NCI-H524 treated with DMSO at 0.1 percent for 48 hours (cell line): ENCODE measurements around the gene PRSS1.
"Not testable (repeated sequence)": the region's sequence is repeated elsewhere in the genome, so short reads cannot be mapped to it uniquely, and the experiment has no call there.

Source experiments
- DNase-seq: peaks from one replicate; lab custom pipeline; 2025; lab: John Stamatoyannopoulos, UW

Gene PRSS1

GRCh38 chr7:142748410-142748809 lies 862 bp upstream of the PRSS1 start:
- not testable (repeated sequence) for DNase-seq

- no peak for DNase-seq
These were observed 1.2 kb downstream of the PRSS1 start for GRCh38 chr7:142750321-142750938.

DNA sequence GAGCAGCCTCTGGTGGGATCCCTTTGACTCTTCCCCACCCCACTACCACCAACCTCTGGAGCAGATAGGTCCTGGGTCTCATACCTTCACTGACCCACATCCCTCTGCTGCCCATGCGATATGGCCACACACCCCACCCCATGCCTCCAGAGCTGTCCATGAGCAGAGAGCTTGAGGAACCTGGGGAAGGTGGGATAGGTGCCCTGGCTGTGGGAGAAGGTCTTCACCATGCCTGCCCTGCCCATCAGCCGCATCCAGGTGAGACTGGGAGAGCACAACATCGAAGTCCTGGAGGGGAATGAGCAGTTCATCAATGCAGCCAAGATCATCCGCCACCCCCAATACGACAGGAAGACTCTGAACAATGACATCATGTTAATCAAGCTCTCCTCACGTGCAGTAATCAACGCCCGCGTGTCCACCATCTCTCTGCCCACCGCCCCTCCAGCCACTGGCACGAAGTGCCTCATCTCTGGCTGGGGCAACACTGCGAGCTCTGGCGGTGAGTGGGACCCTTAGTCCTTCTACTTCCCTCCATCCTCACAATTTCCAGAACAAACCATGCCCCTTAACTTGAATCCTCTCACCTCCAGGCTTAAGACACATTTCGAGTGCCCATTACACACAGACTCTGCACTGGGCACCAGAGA lies 2.4 kb downstream of the PRSS1 start:
- not testable (repeated sequence) for DNase-seq

DNA sequence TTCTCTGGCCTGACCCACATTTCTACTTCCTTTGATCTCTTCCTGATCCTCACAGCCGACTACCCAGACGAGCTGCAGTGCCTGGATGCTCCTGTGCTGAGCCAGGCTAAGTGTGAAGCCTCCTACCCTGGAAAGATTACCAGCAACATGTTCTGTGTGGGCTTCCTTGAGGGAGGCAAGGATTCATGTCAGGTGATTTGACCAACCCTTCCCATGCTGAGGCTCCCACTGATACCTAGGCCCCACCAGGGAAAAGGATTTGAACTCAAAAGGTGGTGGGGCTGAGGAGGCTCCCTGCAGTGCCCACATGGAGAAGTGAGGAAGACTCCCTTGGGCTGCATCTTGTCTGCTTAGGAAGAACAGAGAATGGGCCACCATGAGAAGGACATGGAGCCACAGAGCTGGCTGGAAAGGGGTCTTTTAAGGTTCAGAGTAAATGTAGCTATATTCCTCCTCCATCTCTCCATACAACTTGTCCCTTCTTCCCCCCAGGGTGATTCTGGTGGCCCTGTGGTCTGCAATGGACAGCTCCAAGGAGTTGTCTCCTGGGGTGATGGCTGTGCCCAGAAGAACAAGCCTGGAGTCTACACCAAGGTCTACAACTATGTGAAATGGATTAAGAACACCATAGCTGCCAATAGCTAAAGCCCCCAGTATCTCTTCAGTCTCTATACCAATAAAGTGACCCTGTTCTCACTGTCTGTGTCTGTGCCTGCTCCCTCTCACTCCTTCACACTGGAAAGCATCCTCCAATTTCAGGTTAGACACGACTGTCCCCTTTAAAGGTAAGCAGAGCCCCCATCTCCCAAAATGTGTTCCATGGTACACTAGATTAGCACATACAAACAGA lies 3.3 kb downstream of the PRSS1 start:
- no peak for DNase-seq

DNA sequence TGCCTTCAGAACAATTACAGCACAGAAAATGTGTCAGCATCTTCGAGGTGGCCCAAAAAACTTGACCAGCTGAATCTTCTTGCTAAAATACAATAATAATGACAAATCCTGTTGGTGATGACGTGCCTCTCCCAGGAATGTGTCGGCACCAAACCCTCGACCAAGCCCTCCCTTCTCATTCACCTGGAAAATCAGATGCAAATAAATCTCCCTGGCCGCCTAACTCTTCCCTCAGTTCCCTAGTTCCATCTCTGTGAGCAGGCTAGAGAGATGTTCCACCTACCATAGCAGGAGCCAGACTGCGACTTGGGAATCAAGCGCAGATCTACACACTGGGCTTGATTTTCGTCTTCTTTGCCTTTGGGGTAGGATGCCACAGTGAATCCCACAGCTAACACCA lies 4.1 kb downstream of the PRSS1 start:
- no peak for DNase-seq

DNA sequence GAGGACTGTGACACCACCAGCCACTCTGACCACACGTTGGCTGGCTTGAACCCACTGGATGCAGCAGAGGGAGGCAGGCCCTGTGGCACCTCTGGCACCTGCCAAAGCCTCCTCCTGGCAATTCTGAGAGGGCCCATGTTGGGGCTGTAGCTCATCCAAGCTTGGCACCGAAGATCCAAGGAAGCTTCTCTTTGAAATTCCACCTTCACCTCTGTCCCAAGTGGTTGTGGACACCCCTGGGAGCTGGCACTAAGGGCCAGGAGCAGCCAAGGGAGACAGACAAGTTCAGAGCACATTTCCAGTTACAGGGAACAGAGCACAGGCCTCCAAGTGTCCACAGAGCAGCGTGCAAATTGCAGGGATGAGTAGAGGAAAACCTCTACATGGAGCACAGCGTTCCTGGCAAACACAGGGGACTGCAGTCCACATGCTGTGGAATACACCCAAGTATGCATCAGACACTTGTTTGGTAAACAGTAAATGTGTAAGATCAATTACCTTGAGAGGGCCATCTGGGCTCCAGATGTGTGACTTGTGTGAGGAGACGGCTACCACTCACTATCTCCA lies 4.7 kb downstream of the PRSS1 start:
- not testable (repeated sequence) for DNase-seq

GRCh38 chr7:142754681-142755575 lies 5.7 kb downstream of the PRSS1 start:
- peak; percentile 30 for DNase-seq

GRCh38 chr7:142758312-142758711 lies 9.0 kb downstream of the PRSS1 start:
- not testable (repeated sequence) for DNase-seq

DNA sequence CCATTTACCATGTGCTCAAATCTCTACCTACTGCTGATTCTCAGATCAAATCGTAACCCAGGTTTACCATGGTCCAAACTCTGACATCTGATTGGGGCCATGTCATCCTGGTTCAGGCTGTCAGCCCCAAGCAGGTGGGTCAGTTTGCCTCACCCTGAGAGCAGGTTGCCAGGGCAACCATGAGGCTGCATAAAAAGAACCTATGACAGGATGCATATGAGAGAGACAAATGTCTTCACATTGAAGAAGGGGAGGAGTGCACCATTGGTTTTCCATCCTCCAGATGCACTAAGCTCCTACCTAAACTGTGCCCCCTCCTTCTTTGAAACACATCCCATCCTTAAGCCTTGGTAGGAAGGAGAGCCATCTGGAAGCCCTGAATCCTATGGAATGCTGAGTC lies 10.2 kb downstream of the PRSS1 start:
- DNase-seq: no peak

GRCh38 chr7:142760071-142760642 lies 10.9 kb downstream of the PRSS1 start:
- no peak for DNase-seq

GRCh38 chr7:142761606-142762005 lies 12.3 kb downstream of the PRSS1 start:
- DNase-seq: not testable (repeated sequence)

GRCh38 chr7:142762104-142762503 lies 12.8 kb downstream of the PRSS1 start:
- DNase-seq: no peak

DNA sequence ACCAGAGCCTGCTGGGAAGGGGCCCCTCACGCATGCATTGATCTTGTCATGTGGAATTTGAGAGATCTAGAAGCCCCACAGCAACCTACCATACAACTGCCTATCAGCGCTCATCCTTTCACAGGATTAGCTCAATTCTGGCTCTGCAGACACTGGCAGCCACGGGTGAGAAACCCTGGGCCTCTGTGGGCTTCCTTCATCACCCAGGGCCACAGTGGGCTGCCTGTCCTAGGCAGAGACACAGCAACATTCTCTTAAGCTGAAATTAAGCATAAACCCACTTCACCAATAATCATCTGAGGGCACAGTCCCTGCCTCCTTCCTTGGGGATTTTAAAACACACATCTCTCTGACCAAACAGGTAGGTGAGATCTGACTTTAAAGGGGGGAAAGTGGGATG lies 18.2 kb downstream of the PRSS1 start:
- no peak for DNase-seq

- DNase-seq: no peak
These were observed 18.6 kb downstream of the PRSS1 start for GRCh38 chr7:142767861-142768260.

DNA sequence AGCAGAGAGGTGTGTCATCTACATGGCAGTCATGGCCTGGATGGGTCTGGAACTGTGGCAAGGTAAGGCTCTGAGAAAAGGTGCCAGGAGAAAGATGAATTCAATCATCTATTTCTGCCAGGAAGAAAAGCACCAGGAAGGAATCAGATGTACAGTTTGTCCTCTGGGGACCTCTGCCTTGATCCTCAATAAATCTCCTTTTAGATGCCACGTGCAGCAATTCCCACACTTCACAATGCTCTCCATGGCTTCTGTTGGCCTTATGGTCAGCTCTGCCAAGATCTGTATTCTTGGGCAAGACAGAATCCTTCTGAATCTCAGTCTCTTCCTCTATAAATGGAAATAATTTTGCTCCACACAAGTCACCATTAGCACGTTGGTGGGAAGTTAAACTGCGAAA lies 19.6 kb downstream of the PRSS1 start:
- DNase-seq: not testable (repeated sequence)

- DNase-seq: no peak
These were observed 21.5 kb downstream of the PRSS1 start, which contains the start of gene PRSS2 for GRCh38 chr7:142770661-142771352. TSS of gene PRSS2 (plus strand) at chr7:142770970. CDS start at chr7:142770983, 13 bp downstream.

GRCh38 chr7:142771353-142771723 lies 22.1 kb downstream of the PRSS1 start:
- DNase-seq: no peak

DNA sequence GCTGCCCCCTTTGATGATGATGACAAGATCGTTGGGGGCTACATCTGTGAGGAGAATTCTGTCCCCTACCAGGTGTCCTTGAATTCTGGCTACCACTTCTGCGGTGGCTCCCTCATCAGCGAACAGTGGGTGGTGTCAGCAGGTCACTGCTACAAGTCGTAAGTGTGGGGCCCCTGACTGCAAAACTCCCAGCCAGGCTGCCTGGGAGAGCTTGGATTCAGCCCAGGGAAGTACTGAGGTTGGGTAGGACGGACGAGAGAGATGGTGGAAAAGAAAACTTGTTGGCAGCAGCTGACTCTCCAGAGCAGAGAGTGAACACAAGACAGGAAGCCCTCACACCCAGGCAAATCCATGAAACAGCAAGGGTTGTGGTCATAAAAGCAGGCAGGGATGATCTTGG lies 22.8 kb downstream of the PRSS1 start:
- DNase-seq: no peak

GRCh38 chr7:142772673-142773072 lies 23.4 kb downstream of the PRSS1 start:
- DNase-seq: no peak

DNA sequence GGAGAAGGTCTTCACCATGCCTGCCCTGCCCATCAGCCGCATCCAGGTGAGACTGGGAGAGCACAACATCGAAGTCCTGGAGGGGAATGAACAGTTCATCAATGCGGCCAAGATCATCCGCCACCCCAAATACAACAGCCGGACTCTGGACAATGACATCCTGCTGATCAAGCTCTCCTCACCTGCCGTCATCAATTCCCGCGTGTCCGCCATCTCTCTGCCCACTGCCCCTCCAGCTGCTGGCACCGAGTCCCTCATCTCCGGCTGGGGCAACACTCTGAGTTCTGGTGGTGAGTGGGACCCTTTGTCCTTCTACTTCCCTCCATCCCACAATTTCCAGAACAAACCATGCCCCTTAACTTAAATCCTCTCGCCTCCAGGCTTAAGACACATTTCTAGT lies 24.0 kb downstream of the PRSS1 start:
- no peak for DNase-seq
